Stimulated activated CD8-positive, alpha-beta memory T cell treated with anti-CD3 and anti-CD28 coated beads, Interleukin-15, amount 100 ng/mL, for 4 hours (primary cell): ENCODE results near the gene SFXN5.

Experiments used
- DNase-seq, 2 donors: peaks; one replicate each; pipeline ENCODE4 v3.0.0-alpha.2; 2020; ENCODE audit warnings: low read depth in 2 of 2

SFXN5 gene

GRCh38 chr2:72994282-72994990 is 77.1 kb downstream of the SFXN5 start:
- no peak for DNase-seq

- DNase-seq = no peak
These were observed 77.6 kb downstream of the SFXN5 start for GRCh38 chr2:72993933-72994280.

GRCh38 chr2:72993147-72993932 is 78.2 kb downstream of the SFXN5 start:
- DNase-seq = no peak

GRCh38 chr2:72992734-72993102 is 78.8 kb downstream of the SFXN5 start:
- DNase-seq = no peak

GRCh38 chr2:72991980-72992733 is 79.4 kb downstream of the SFXN5 start:
- DNase-seq = no peak

- DNase-seq = no peak
These were observed 80.1 kb downstream of the SFXN5 start for GRCh38 chr2:72991439-72991725.

- no peak for DNase-seq
These were observed 80.6 kb downstream of the SFXN5 start for GRCh38 chr2:72990695-72991438.

- no peak for DNase-seq
These were observed 81.5 kb downstream of the SFXN5 start for GRCh38 chr2:72989770-72990556.

- no peak for DNase-seq
These were observed 82.7 kb downstream of the SFXN5 start for GRCh38 chr2:72988726-72989273.

- no peak for DNase-seq
These were observed 83.5 kb downstream of the SFXN5 start for GRCh38 chr2:72988041-72988440.

DNA sequence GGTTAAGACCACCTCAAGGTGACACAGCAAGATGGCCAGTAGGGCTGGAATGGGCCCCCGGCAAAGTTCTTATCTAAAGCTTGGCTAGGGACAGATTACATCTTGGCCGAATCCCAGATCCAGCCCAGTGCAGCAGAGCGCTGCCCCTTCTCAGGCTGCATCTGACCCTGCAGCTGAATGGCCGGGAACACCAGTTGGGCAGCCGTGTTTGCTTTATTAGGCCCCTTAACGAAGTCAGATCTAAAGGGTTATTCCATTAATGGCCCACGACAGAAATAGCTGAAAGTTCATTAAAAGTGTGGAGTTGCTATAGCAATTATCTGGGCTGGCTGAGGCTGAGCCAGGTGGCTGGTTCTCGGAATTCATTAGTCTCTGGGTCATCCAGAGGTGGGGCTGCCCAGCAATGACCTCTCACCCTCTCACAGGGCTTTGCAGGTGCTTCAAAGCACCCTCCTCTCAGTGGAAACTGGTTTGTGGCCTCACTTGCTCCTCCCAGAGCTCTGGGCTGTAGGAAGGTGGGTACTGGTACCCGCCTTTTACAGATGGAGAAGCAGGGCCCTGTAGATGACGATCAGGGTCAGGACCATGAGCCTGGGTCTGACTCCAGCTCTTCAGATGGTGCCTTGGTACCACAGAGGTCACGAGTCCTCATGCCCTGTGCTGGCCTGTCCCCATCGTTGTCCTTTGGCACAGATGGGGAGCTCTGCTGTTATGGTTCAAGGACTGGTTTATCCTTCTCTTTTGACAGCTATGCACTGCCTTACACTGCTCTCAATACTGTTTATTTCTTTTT is 85.4 kb downstream of the SFXN5 start:
- no peak for DNase-seq

- no peak for DNase-seq
These were observed 86.4 kb downstream of the SFXN5 start for GRCh38 chr2:72985136-72985535.

GRCh38 chr2:72984172-72984671 is 87.3 kb downstream of the SFXN5 start:
- no peak for DNase-seq

GRCh38 chr2:72983500-72984161 is 87.9 kb downstream of the SFXN5 start:
- no peak for DNase-seq

DNA sequence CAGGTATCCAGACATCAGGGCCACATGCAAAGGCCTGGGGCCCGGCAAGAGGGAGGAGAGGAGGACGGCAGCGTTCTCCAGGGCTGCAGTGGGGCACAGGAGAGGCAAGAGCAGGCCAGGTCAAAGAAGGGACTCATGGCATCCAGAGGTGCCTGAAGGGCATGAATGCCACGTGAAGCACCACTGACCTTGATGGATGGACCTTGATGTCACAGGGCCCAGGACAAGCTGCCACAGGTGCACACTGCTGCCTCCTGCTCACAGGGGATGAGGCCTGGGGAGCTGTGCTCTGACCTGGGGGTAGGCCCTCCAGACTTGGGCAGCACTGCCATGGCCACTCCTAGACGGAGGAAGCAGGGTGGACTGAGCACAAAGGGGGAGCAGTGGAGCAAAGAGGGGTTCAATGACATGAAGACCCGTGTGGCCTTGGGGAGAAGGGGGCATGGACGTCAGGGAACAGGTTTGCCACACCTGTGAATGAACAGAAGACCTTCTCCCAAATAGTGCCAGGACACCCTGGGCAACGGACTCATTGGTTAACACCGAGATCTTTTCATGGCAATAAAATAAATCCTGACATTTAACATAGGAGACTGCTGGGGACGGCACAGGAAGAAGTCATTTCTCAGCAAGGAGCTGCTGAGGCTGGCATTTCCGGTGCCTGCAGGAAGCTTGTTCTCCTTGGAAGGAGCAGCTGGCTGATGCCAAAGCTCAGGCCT is 88.6 kb downstream of the SFXN5 start:
- no peak for DNase-seq

DNA sequence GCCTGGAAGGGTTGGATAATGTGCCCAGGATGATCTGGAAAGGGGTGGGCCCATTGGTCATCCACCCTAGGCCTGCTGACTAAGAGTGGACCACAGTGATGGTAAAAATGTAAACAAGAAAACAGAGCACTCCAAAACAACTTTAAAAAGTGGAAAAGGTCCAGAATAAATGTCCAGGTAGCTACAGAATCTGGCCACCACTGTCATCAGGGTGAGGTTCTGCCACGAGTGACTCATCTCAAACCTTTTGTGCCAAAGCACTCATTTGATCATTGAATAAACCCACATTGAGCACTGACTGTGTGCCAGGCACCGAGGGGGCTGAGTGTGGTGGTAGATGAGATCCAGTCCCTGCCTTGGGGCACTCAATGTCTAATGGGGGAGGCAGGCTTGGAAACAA is 89.3 kb downstream of the SFXN5 start:
- no peak for DNase-seq

DNA sequence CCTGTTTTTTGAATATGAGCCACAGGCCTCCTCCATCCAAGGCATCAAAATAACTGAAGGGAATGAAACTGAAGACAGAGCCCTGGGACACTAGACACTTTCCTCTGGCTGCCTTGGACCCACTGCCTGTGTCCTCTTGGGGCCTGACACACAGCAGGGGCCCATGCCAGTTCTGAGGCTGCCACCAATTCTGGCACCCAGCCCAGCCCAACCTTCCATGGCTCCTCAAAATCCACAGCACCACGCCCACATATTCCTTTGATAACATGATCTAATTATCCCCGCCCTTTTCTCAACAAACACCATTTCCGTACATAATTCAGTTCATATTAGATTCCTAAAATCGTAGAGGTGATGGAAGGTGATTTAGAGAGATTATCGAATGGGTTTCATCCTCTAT is 90.0 kb downstream of the SFXN5 start:
- DNase-seq = no peak

DNA sequence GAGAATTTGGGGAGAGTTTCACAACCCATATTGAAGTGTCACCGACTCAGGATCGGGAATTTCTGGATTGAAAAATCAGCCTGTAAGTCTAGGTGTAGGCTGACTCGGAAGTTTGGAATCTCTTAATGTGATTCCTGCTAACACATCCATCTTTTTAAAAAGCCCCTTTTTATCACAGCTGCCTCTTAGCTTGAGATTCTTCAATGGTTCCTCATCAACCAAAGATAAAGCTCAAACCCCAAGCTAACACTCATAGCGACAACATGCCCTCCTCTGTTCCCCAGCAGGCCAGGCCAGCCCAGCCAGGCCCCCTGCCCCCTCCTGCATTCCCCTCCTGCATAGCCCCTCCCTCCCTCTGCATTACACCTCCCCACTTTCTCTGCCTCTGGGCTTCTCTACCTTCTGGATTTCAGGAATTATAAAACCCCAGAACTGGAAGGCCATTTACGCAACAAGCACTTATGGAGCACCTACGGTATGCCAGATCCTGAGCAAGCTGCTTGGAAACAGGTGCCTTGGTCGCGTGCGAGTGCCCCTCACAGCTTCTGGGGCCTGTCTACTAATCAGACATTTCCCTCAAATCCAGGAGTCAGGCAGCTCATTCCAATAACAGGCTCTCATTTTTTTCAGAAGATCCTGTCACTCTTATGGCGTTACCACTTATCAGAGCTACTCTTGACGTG is 90.8 kb downstream of the SFXN5 start:
- DNase-seq = no peak
